GM21529 (cell line): ENCODE data around the gene VPREB1.
"Not testable (repeated sequence)": the region's sequence is repeated elsewhere in the genome, so short reads cannot be mapped to it uniquely, and the experiment has no call there.

ENCODE experiments used
- ATAC-seq: cut with Tn5 transposase; IDR thresholded peaks from one replicate; pipeline ENCODE4 v1.9.1; 2021; ENCODE audit not compliant: unreplicated experiment

VPREB1 gene, protein sequence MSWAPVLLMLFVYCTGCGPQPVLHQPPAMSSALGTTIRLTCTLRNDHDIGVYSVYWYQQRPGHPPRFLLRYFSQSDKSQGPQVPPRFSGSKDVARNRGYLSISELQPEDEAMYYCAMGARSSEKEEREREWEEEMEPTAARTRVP

DNA sequence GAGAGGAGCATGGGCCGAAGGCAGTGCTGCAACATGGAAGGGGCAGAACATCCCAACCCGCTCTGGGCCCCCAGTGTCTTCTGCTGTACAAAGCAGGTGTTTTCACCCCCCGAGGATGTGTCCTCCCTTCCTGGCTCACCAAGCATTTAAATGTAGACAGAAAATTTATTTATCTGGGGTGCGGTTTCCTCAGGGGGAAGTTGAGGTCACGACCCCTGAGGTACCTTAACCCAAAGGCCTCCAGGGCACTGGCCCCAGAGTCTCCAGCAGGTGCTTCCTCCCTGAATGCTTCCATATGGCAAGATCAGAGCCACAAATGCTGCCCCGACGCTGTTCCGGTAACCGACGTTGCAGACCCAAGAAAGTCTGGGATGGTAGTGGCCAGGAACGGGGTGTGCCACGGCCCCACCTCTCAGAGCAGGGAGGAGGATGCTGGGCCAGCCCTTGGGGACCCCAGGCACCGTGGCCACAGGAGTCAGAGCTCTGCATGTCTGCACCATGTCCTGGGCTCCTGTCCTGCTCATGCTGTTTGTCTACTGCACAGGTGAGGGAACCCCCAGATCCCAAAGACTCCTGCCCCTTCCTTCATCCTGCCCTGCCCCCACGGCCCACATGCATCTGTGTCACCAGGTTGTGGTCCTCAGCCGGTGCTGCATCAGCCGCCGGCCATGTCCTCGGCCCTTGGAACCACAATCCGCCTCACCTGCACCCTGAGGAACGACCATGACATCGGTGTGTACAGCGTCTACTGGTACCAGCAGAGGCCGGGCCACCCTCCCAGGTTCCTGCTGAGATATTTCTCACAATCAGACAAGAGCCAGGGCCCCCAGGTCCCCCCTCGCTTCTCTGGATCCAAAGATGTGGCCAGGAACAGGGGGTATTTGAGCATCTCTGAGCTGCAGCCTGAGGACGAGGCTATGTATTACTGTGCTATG is at the start of gene VPREB1:
Gene VPREB1, plus strand, starts transcription at position 471 of the 935 bp plus-strand sequence. Its CDS starts 28 bp downstream, at position 499.
- ATAC-seq = no peak

- no peak for ATAC-seq
Observed at GRCh38 chr22:22194931-22195264, 49.7 kb upstream of the VPREB1 start.

DNA sequence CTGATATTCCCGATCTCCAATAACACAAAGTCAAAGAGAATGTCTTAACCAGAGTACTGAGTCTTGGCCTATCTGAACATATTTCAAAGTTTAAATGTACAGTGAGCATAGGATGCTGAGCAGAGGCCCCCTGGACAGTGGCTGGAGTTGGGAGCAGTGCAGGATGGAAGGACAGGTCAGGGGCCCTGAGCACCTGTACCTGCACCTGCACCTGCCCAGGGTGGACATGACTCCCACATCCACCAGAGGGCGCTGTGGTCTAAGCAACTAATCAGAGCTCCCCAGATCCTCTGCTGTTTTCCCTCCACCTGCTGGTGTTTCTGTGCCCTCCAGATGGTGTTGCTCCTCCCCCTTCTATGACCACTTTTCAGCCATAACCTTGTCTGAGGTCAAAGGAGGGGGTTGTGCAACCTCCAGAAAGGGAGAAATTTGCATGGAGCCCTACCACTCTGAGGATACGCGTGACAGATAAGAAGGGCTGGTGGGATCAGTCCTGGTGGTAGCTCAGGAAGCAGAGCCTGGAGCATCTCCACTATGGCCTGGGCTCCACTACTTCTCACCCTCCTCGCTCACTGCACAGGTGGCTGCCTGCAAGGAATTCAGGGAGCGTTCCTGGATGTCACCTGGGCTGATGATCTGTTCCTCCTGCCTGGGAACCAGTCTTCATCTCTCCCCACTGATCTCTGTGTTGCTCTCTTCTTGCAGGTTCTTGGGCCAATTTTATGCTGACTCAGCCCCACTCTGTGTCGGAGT is 49.1 kb upstream of the VPREB1 start:
- ATAC-seq = peak; percentile 64

DNA sequence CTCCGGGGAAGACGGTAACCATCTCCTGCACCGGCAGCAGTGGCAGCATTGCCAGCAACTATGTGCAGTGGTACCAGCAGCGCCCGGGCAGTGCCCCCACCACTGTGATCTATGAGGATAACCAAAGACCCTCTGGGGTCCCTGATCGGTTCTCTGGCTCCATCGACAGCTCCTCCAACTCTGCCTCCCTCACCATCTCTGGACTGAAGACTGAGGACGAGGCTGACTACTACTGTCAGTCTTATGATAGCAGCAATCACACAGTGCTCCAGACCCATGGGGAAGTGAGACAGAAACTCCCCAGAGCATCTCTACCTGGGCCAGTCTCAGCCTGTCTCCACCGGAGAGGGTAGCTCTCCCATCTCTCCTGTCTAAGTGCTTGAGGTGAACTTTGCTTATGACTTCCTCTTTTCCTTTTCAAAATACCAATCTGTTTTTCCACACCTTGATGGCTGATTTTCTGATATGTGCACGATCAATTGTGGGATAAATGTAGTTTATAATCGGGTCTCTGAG is 48.5 kb upstream of the VPREB1 start:
- ATAC-seq = peak; percentile 68

- no peak for ATAC-seq
Observed at GRCh38 chr22:22196833-22197477, 47.6 kb upstream of the VPREB1 start.

- ATAC-seq = no peak
Observed at GRCh38 chr22:22197993-22198402, 46.6 kb upstream of the VPREB1 start.

DNA sequence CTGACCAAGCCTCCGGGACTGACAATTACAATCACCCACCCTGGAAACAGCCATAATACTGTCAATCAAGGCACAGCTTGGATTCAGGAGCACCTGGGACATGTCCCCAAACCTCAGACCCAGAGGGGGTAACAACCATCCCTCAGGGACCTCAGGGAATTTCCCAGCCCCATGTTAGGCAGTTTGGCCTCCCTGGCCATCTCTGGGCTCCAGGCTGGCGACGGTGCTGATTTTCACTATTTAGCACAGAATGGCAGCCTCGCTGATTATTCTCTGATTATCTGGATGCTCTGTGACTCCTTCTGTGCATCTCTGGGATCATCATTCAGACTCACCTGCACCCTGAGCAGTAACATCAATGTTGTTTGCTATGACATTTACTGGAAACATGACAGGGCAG is 45.8 kb upstream of the VPREB1 start:
- no peak for ATAC-seq

- no peak for ATAC-seq
Observed at GRCh38 chr22:22199634-22200033, 45.0 kb upstream of the VPREB1 start.

- no peak for ATAC-seq
Observed at GRCh38 chr22:22200569-22201184, 43.9 kb upstream of the VPREB1 start.

GRCh38 chr22:22201185-22201929 is 43.2 kb upstream of the VPREB1 start:
- ATAC-seq = peak; percentile 53

GRCh38 chr22:22201930-22202343 is 42.6 kb upstream of the VPREB1 start:
- no peak for ATAC-seq

GRCh38 chr22:22203048-22203971 is 41.3 kb upstream of the VPREB1 start:
- ATAC-seq = no peak

GRCh38 chr22:22207845-22208564 is 36.6 kb upstream of the VPREB1 start:
- ATAC-seq = peak; percentile 86

- ATAC-seq = no peak
Observed at GRCh38 chr22:22208652-22209051, 35.9 kb upstream of the VPREB1 start.

- ATAC-seq = not testable (repeated sequence)
Observed at GRCh38 chr22:22209080-22209640, 35.4 kb upstream of the VPREB1 start.

DNA sequence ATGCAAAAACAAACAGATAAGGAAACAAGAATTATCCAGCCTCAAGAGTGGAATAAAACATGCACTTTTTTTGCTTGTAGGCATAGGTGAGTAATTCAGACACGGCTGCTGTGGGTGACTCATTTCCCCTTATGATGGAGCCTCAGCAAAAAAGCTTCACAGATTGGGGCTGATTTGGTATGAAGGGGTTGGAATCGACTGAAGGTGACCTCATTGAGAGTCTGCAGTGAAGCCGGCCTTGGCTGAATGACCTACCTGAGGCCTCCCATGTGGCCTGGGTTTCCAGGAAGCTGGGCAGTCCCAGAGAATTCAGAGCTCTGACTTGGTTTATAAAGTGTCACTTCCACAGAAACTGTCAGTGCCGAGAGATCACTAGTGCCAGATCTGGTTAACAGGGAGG is 34.2 kb upstream of the VPREB1 start:
- no peak for ATAC-seq

DNA sequence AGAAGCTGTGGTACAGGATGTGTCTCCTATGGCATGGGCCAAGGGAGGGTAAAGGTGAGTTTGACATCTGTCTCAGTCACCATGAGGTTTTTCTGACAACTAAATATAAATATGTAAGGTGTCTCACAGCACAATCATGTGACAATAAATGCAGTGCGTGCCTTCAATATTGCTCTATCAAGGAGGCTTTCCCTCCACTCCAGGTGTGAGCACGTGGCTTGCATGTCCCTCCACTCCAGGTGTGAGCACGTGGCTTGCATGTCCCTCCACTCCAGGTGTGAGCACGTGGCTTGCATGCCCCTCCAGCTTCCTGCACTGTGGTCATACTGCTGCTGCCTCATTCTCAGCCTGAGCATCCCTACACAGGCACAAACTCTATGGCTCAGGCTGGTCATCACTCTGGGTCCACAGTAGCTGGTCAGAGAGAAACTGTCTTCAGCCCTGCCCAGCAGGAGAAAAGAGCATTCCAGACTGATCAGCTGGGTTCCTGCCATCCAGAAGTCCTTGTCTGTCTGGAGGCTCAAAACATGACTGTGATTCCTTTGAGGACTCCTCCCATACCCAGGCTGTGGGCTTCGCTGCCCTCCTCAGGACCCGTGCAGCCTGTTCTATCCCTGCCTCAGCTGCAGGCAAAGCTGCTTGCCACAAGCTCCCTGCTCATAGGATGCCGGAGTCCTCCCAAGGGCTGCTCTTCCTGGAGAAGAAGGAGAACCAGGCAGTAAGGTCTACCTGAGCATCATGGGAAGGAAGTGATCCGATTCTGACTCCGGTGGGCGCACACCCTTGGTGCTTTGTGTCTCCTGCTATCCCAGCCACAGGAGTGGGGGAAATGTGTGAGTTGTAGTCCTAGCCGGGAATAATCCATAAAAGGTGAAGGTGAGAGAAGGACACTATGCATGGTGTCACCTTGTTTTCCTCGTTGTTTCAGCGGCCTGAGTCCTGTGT is 33.4 kb upstream of the VPREB1 start:
- ATAC-seq = no peak
